Left colon (tissue), 2 donors: Measurements from ENCODE around the gene PLD6. TPM values are rescaled to one million over a fixed set of nuclear protein-coding genes. Genes with fewer than 3 reads are reported as not detected.
"Not testable (repeated sequence)": the region's sequence is repeated elsewhere in the genome, so short reads cannot be mapped to it uniquely, and the experiment has no call there.

Source experiments
- ATAC-seq: fragments of 200-7000 bp; cut with Tn5 transposase; one replicate; pipeline ENCODE4 v1.9.1; 2020; ENCODE audit warnings: mild to moderate bottlenecking, moderate library complexity
- DNase-seq, 2 donors: peaks; one replicate each; pipeline ENCODE4 v3.0.0-alpha.2; 2020
- intact Hi-C, 2 donors: fragments of 100-400 bp; cut with DNase I in 1 of 2; cut with micrococcal nuclease in 1 of 2; formaldehyde crosslinking; loops; one replicate each; pipeline versions ENCODE4 v1.11.2 to v1.14.0; 2022; cut with DNase I, micrococcal nuclease
- total RNA-seq, 2 donors: library from RNA; stranded (reverse); fragmentation: NEBNext Ultra II Directional; extraction: Animal tissue kit (Norgen Biotek cat#: 25700); gene quantifications; one replicate each; pipeline ENCODE4 v1.2.1, GENCODE V29; 2021
- donor health status: DM: no; HTN: no; CAD: no.
- donor health status: DM: yes; HTN: yes; CAD: no.

PLD6 gene
- total RNA-seq, 2 donors from 2014 or later, result 0.98 to 1.3 TPM

- peak in 1 of 2 donors; percentile 16 for DNase-seq
- intact Hi-C loops, result no loop called here
- no peak for ATAC-seq
Observed at GRCh38 chr17:17204635-17205231, 1.4 kb downstream of the PLD6 start.

- intact Hi-C loops, result no loop called here
- ATAC-seq, result no peak
Observed at GRCh38 chr17:17204041-17204591, 2.0 kb downstream of the PLD6 start.

DNA sequence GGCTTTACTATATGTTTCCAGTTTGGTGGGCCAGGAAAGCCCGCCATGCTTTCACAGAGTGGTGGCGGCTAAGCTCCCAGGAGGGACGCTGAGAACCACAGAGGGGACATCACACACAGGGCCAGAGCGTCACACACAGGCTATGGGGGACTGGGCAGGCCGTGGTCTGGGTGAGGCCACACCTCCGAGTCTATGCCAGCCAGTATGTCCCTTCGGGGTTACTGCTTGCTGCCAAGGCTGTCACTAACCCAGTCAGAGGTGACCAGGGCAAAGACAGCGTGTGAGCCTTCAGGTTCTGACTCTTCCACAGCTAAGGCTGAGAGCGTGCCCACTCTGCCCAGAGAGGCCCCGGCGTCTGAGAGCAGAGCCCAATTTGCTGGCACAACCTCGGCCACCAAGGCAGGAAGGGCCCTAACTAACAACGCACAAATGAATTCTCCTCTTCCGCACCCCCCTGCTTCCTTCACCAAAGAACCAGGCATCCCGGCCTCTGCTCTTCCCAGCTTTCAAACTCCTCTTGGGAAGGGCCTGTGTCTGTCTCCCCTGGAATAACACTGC, 2.9 kb downstream of the PLD6 start:
- DNase-seq (no peak), ATAC-seq (no peak)
- intact Hi-C loops, result no loop called here

More at GRCh38 chr17:17204041-17204591, 2.0 kb downstream of the PLD6 start:
- DNase-seq, result peak in 1 of 2 donors; percentile 42

DNA sequence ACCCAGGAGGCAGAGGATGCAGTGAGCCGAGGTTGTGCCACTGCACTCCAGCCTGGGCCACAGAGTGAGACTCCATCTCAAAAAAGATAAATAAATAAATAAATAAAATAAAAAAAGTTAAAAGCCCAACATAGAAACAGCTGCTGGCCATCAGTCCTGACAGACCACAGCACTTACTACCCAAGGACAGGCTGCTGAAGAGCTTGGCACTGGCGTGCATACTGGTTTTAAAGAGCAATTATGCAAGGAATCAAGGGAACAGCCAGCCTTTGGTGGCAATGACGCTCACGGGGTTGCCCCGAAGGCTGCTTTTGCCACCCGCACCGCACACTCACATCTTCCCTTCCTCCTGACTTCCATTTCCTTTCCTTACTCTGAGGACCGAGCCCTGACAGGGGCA, 4.2 kb downstream of the PLD6 start:
- intact Hi-C loops, result no loop called here
- no peak for DNase-seq
- ATAC-seq, result no peak

DNA sequence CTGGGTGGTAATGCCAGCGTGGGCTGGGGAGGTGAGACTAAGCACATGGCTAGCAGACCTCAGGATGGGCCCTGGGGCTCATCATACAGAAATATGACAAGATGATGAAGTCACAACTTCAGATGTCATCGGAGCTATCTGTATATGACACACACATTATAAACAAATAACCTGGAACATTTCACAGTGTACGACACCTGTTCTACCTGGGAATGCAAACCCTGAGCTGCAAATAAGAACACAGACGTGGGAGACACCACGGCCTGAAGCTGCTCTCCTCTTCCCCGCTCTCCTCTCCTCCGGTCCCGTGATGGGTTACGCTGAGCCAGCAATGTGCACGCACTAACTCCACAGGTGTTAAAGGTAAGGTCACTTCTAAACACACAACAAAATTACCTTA, 4.9 kb downstream of the PLD6 start:
- intact Hi-C loops, result no loop called here
- no peak for ATAC-seq
- DNase-seq, result no peak

- intact Hi-C loops, result no loop called here
- ATAC-seq (no peak), DNase-seq (peak in 1 of 2 donors; percentile 45)
Observed at GRCh38 chr17:17200831-17201230, 5.3 kb downstream of the PLD6 start.

- ATAC-seq, result no peak
- intact Hi-C loops, result no loop called here
- DNase-seq, result no peak
Observed at GRCh38 chr17:17200311-17200710, 5.8 kb downstream of the PLD6 start.

GRCh38 chr17:17198281-17198680, 7.9 kb downstream of the PLD6 start:
- ATAC-seq (no peak), DNase-seq (no peak)
- intact Hi-C loops, result no loop called here

DNA sequence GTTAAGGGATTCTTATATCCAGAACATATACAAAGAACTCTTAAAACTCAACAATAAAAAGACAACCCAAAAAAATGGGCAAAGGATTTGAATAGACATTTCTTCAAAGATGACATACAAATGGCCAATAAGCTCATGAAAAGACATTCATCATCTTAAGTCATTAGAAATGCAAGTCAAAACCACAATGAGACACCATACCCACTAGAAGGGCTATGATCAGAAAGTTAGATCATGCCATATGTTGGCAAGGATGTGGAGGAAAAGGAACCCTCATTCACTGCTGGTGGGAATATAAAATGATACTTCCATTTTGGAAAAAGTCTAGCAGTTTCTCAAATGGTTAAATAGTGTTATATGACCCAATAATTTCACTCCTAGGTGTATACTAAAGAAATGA, 9.4 kb downstream of the PLD6 start:
- intact Hi-C loops, result no loop called here
- DNase-seq, result no peak
- no peak for ATAC-seq

DNA sequence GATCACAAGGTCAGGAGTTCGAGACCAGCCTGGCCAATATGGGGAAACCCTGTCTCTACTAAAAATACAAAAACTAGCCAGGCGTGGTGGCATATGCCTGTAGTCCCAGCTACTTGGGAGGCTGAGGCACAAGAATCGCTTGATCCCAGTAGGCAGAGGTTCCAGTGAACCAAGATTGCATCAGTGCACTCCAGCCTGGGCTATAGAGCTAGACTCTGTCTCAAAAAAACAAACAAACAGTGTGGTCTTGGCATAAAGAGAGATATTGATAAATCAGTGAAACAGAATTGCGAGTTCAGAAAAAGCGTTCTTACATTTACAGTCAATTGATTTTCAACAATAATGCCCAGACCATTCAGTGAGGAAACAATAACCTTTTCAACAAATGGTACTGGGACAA, 10.7 kb downstream of the PLD6 start:
- ATAC-seq, intact Hi-C loops, DNase-seq: not testable (repeated sequence)

DNA sequence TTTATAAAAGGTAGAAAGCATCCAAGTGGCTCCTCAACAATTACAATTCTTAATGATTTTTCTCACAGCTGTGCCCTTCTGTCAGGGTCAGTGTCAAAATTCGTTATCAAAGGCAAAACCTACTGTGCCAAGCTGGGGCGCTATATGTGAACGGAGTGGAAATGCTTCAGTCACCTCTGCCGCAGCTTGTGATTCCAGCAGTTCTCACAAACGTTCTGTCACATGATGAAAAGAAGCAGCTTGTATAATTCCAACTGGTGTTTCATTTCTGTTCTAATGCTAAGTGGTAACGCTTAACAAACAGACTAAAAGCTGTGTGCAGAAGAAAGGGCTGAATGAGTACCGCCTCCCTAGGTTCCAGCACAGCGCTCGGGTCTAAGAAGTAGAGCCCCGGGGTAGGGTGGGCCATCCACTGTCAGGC, 14.2 kb downstream of the PLD6 start:
- intact Hi-C loops, result no loop called here
- DNase-seq (no peak), ATAC-seq (no peak)

- intact Hi-C loops, result no loop called here
- no peak for DNase-seq
- peak; percentile 17 for ATAC-seq
Observed at GRCh38 chr17:17191346-17191792, 14.8 kb downstream of the PLD6 start.

GRCh38 chr17:17190188-17190587, 15.9 kb downstream of the PLD6 start:
- ATAC-seq (no peak), DNase-seq (no peak)
- intact Hi-C loops, result no loop called here

- DNase-seq, result no peak
- intact Hi-C loops, result no loop called here
- no peak for ATAC-seq
Observed at GRCh38 chr17:17189559-17189958, 16.6 kb downstream of the PLD6 start.

DNA sequence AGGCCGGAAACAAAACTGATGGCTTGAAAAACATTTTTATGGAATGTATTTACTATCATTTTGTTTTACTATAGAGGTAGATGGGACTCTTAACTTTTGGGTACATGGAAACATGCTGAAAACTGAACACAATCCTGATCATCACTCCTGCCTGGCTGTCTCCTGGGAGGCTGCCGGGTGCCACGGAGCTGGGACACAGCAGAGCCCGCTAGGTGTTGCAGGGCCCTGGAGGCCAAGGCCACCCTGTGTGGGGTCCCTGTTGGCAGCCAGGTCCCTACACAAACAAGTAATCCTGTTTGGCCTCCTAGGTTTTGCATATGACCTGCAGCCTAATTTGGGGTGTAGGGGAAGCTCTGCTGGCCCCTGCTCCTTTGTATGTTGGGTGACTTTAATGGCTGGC, 17.5 kb downstream of the PLD6 start:
- intact Hi-C loops, result no loop called here
- DNase-seq, result no peak
- ATAC-seq, result no peak

- no peak for ATAC-seq
- DNase-seq, result no peak
- intact Hi-C loops, result no loop called here
Observed at GRCh38 chr17:17186551-17187505, 19.3 kb downstream of the PLD6 start.

DNA sequence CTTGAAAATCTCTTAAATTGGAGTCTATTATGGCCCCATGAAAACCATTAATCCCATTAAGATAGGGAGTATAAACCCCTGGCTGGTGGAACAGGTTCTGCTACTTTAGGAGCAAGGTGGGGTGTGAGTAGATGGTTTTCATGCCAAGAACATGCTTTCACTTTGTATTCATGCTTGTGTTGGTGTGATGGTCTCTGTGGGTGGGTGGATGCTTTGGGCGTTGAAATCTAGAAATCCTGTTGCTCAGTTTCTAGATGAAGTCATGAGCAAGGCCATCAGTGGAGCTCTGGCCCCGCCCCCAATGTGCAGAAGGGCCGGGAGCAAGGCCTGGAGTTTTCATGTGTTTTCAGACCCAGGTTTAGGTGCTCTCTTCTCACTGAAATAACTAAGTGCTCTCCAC, 20.1 kb downstream of the PLD6 start:
- intact Hi-C loops, result no loop called here
- ATAC-seq, result peak; percentile 58
- DNase-seq, result peak in 1 of 2 donors; percentile 19

GRCh38 chr17:17184985-17185757, 21.0 kb downstream of the PLD6 start:
- DNase-seq, intact Hi-C loops: not testable (repeated sequence)
- peak; percentile 12 for ATAC-seq

- ATAC-seq, result no peak
- no peak for DNase-seq
- intact Hi-C loops, result no loop called here
Observed at GRCh38 chr17:17183744-17184143, 22.4 kb downstream of the PLD6 start.
